Esophagus mucosa (tissue), 1 donor: ENCODE results near the gene HARBI1. TPM values are rescaled to one million over a fixed set of nuclear protein-coding genes. Genes with fewer than 3 reads are reported as not detected.
"Not testable (repeated sequence)": the region's sequence is repeated elsewhere in the genome, so short reads cannot be mapped to it uniquely, and the experiment has no call there.

Source experiments
- ATAC-seq: fragments of 200-7000 bp; cut with Tn5 transposase; one replicate; pipeline ENCODE4 v1.9.1; 2020
- total RNA-seq: library from RNA; stranded (reverse); gene quantifications from one replicate; pipeline ENCODE4 v1.2.4, GENCODE V29; 2023
- donor health status: DM: yes; HTN: yes; CAD: no.

The HARBI1 gene
- total RNA-seq, 1 donor from 2014 or later = 3.2 TPM

DNA sequence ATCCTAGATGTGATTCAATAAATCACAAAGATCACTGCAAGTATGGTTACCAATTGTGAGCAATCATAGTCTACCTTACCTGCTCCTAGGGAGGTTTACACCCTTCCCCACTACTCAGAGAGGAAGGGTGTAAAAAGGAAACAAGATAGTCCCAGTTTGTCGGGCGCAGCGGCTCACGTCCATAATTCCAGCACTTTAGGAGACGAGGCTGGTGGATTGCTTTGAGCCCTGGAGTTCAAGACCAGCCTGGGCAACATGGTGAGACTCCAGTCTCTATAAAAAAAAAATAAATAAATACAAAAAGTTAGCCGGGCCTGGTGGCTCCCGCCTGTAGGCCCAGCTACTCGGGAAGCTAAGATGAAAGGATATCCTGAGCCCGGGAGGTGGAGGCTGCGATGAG, 22.2 kb downstream of the HARBI1 start:
- ATAC-seq = no peak

DNA sequence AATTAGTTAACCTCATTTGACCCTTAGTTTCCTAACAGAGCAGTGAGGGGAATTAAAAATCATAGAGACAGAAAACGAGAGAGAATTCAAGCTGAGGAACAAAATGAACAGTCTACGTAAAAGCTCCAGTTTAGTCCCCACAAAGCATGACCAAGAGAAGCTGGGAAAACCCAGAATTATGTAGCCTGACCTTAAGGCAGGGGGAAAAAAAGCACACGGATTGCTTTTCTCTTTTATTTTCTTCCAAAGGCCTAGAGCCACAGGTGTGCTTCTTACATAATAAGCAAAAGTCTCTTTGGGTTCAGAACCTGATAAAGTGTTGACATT, 22.7 kb downstream of the HARBI1 start:
- no peak for ATAC-seq

DNA sequence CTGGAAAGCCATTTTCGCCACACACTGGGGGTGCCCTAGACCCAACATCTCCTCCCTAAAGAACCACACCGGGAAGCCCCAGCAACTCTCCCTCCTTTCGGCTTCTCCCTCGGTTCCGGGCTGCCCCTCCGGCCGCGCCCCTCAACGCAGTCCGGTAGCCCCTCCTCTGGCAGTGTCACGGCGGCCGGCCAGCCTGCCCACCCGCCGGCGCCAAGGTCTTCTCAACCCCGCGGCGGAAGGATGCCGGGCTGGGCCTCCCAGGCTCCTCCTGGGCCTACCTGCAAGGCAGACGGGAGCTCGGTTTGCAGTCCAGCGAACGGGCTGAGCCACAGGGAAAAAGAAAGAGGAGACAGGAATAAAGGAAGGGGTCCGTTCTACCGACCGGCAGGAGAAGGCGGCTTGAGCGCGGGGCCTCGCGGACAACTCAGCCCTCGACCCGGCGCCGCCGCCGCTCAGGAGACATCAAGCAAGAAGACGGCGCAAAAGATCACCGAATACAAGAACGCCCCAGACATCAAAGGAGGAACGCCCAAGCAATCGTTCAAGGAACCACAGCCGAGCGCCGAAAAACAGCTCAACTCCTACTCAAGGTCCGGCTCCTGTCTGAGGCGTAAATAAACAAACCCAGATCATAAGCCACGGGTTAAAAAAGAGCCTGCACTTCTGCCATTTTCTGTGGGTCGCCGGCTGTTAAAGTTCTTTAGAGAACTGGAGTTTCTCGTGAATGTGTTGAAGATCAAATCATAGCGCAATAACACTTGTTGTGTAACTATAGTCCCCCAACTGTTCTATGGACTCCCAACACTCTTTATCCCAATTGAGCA, 23.3 kb downstream of the HARBI1 start, which contains the start of gene AMBRA1:
Gene AMBRA1 (minus strand): TSS at position 474 of the 824 bp plus-strand sequence. CDS start 45,643 bp downstream, outside the sequence.
- ATAC-seq = peak; percentile 88

DNA sequence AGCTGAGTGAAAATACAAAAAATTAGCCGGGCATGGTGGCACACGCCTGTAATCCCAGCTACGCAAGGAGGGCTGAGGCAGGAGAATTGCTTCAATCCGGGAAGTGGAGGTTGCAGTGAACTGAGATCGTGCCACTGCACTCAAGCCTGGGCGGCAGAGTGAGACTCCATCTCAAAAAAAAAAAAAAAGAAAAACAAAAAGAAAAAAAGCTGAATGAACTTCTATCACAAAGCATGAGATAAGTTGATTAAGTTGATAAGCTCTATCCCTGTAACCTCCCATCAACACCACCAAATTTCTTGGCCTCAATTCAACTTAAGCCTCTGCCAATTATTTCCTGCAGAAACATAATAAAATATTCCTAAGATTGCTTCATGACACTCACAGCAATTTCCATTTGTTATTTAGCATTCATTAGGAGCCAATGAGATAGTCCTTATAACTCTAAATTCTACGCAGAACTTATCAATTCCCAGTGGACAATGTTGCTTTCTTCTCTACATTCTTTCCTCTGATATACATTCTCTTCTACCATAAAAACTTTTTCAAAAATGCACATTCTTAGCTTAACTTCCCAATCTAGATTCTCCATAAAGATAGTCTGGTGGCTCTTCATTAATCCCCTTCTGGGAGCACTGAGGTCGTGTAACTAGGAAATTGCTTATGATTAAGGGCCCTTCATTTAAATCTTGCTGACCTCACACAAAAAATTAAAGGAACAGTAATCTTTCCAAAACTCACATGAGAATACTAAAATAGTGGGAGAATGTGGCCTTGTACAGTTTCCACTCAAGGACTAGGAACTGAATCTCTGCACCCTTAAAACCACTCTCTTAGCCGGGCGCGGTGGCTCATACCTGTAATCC, 26.1 kb downstream of the HARBI1 start:
- no peak for ATAC-seq

DNA sequence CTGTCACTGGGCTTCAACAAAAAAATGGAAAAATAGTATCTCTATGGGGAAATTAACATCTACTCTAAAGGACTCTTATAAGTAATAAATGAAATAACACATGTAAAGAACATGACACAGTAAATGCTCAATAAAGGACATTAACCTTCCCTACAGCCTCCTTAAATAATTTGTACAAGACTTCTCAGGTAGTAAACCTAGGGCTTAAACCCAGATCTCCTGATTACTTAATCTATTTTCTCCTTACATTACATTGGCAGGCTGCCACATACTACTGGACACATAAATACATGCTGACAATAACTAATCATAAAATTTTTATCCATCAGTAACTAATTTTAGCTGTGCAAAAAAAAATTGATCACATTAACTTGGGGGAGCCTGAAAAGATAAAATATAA, 28.1 kb downstream of the HARBI1 start:
- no peak for ATAC-seq

DNA sequence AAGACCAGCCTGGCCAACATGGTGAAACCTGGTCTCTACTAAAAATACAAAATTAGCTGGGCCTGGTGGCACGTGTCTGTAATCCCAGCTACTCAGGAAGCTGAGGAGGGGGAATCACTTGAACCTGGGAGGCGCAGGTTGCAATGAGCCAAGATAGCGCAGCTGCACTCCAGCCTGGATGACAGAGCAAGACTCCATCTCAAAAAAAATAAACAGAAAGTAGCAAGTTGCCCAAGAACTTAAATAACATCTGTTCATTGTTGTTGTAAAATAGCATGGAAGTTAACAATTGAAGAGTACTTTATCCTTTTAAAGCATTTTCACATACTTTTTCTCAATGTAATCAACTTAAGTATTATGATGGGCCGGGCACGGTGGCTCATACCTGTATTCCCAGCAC, 28.9 kb downstream of the HARBI1 start:
- ATAC-seq = no peak

DNA sequence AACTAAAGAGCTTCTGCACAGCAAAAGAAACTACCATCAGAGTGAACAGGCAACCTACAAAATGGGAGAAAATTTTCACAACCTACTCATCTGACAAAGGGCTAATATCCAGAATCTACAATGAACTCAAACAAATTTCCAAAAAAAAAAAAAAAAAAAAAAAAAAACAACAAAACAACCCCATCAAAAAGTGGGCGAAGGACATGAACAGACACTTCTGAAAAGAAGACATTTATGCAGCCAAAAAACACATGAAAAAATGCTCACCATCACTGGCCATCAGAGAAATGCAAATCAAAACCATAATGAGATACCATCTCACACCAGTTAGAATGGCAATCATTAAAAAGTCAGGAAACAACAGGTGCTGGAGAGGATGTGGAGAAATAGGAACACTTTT, 33.5 kb downstream of the HARBI1 start:
- not testable (repeated sequence) for ATAC-seq

DNA sequence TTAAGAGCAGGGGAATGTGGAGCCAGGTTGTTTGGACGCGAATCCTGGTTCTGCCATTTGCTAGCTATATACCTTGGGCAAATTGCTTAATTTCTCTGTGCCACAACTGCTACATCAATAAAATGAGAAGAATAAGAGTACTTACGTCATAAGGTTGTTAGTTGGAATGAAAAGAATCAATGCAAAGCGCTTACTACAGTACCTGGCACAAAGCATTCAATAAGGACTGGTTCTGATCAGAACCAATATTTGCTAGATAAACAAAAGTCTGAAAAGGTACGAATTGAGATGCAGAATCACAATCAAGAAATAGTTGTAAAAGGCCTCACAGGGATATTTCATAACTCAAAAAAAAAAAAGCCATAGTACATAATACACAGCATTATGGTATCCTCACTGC, 34.4 kb downstream of the HARBI1 start:
- no peak for ATAC-seq

DNA sequence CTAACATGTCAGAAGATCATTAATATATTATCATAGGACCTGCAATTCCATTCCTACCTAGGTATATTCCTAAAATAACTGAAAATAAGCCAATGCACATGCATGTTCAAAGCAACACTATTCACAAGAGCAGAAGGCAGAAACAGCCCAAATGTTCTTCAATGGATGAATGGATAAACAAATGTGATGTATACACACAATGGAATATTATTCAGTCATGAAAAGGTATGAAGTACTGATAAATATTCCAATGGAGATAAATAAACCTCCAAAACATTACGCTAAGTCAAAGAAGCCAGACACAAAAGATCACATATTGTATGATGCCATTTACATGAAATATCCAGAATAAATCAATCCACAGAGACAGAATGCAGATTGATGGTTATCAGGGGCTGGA, 40.0 kb downstream of the HARBI1 start:
- no peak for ATAC-seq

DNA sequence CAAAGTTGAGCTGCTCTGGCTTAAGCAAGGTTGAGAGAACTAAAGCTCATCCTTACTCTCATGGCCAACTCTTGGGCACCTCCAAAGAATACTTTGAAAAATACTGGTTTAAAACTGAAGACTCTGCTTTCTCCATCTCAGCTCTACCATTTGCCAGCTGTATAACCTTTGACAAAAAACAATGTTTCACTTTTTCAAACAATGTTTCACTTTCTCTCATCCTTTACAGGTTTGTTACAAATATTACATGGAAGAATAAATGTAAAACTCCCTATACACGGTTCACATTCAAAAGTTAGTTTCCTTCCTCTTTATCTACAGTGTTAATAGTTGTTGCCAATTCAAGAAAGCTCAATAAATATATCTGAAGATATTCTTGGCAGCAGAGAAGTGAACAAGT, 42.4 kb downstream of the HARBI1 start:
- no peak for ATAC-seq

DNA sequence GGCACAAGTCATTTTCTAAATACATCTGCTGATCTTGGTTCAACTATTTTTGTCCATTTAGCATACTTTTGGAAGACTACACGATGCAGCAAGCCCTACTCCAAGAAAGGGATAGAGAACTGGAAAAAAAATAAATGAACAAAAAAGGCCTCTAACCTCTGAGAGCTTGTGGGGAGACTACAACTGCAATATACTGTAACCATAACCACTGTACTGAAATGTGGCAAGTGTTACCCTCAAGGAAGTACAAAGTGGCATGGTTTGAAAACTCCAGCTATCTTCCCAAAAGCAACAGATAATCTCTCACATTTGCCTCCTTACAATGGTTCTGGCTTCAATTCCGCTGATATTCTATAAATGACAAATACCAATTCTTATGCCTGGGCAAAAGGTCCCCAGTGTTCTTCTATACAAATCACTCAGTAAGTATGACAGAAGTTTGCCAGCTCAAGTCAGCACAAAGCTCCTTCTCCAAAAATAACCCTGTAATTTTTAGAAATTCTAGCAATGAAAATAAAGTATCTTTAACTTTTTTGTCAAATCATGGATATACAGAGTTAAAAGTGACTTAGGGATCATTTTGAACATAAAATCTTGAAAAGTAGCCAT, 46.1 kb downstream of the HARBI1 start:
- ATAC-seq = no peak

DNA sequence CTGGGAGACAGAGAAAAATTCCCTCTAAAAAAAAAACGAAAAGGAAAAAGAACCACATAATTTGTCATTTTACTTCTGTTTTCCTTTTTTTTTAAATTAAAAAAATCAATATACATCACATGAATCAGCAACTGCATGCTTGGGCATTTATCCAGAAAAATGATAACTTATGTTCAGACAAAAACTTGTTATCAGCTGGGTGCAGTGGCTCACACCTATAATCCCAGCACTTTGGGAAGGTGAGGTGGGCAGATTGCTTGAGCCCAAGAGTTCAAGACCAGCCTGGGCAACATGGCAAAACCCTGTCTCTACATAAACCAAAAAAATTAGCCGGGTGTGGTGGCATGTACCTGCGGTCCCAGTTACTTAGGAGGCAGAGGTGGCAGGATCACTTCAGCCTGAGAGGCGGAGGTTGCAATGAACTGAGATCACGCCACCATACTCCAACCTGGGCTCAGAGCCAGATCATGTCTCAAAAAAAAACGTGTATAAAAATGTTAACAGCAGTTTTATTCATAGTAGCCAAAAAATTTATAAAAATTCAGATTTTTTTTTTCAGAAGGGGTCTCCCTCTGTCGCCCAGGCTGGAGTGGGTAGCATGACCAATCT, 51.7 kb downstream of the HARBI1 start:
- no peak for ATAC-seq

DNA sequence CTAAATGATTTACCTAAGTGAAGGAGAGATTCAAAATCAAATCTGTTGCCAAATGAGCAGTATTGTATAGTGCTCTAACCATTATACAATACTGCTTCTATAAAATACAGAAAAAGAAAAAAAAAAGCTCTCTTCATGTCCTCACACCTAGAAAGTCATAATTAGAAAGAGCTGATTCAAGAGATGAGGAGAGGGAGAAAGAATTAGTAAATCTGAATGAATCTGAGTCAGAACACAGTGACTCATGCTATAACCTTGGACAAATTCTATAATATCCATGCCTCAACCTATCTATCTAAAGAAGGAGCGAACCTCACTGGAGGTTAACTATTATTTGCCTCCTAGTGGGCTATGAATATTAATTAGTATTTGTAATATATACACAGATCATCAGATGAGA, 52.6 kb downstream of the HARBI1 start:
- ATAC-seq = peak; percentile 70

DNA sequence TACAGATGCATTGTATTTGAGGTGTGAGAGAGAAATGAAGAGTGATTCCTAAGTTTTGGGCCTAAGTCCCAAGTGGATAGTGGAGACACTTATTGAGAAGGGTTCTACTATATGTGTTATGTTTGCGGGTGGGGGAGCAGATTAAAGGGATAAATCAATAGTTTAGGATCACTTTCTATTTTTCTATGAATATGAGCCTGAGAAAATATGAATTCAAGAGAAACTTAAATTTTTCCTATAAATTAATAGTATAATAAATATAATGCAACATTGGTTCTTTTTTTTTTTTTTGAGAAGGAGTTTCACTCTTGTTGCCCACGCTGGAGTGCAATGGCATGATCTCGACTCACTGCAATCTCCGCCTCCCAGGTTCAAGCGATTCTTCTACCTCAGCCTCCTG, 54.5 kb downstream of the HARBI1 start:
- no peak for ATAC-seq

DNA sequence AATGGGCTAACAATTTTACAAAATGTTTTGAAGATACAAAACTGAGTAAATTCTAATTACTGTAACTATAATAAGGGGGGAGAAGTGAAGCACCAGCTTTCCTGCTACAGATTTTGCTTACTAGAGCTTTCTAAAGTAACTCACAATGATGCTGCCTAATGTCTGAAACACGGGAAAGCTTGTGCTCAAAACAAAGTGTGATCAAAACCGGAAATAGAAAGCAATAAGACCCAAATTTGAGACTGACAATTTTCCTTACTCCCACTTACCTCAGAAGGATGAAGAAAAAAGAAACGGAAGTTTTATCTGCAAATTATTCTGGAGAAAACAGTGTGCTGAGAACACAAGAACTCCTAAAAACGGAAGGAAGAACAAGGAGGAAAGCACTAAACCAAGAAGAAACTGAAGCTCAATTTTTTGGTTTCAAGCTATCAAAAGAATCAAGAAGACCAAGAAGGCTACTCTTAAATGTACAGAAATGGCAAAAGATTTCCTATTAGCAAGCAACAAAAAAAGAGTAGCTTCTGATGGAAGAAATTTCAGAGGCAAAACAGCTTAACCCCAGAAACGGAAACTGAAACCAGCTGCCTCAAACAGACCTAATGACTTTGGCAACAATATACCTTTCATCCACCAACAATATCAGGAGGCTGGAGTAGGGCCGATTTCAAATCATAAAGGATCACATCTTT, 56.6 kb downstream of the HARBI1 start:
- peak; percentile 51 for ATAC-seq

DNA sequence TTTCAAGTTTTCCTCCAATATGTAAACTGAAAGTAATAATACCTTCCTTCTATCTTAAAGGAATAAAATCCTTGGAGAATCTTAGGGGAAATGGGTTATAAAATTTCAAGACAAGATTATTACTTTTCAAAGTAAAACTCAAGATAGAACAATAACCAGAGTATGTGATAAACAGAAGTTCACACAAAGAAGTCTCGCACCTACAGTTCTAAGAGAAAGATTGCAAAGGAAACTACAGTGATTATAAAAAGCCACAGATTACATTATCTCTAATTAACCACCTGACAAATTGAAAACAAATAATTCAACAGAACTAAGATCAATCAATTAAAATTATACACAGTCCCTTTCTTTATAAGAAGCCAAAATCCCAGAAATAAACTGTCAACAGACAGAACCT, 57.2 kb downstream of the HARBI1 start:
- no peak for ATAC-seq

DNA sequence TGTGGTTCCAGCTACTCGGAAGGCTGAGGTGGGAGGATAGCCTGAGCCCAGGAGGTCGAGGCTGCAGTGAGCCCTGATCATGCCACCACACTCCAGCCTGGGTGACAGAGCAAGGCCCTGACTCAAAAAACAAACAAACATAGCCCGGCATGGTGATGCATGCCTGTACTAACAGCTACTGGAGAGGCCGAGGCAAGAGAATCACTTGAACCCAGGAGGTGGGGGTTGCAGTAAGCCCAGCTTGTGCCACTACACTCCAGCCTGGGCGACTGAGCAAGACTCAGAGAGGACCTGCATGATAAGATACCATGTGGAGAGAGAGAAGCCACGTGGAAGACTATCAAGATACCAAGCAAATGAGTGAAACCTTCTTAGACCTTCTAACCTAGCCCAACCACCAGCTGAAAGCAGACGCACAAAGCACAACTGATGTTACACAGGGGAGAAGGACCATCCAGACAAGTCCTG, 59.3 kb downstream of the HARBI1 start:
- ATAC-seq = peak; percentile 29

DNA sequence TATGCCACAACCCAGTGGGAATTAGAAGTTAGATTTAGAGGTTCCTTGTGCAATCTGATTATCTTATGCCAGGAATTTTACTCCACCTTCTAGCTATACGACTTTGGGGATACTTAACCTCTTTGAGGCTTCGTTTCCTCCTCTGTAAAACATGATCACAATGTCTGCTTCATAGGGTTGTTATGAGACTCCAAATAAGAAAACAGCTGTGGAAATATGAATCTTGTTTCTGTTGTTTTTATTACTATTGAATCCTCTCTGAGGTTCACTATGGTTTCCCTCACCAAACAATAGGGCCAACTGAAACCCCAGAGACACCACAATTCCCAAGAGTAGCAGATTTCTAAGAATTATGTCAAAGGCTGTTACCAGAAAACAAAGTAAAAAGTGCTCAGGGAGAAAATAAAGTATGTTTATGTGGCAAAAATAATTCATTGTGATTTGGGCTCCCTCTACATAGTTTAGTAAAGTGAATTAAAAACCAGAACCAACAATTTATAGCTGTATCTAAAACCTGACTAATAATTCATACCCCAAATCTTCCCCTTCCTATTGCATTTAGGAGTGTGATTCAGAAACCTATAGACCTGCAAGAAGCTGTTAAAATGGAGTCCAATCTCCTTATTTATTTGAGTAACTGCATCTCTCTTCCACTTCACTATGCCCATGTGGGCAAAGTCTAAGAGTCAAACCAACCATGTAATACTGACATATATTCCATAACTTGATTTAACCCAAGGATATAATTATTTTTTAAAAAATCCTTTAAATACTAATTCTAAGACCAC, 61.6 kb downstream of the HARBI1 start:
- no peak for ATAC-seq

DNA sequence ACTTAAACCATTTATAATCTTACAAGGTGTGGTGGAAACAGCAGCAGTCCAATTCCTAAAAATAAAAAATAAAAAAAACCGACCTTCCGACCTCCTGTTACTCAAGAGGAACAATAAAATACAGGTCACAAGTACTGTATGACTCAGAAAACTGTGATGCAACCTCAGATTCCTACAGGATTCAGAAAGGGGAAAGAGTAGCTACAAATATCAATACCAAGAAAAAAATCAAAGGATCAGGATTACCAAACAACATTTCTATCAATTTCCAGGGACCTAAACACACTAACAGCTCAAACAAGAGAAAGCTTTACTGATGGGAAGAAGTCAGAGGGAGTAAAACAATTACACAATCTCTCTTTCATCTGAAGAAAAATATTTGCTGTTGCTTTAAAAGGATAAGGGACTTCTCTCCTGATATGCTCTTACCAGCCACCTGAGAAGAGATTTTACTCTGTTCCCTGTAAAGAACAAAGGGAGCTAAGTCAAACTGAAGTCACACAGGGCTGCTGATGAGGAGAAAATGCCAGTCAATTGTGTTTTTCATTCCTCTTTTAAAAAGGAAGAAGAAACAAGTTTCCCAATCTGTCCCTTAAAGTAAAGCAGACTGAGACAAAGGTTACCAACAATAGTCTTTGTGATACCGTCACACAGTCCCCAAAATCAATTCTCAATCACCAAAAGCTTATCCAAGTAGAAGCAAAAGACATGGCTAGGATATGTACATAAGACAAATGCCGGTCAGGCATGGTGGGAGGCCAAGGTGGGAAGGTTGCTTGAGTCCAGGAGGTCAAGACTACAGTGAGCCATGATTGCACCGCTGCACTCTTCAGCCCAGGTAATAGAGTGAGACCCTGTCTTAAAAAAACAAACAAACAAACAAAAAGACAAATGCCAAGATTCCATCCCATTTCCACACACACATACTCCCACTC, 62.5 kb downstream of the HARBI1 start:
- peak; percentile 81 for ATAC-seq

DNA sequence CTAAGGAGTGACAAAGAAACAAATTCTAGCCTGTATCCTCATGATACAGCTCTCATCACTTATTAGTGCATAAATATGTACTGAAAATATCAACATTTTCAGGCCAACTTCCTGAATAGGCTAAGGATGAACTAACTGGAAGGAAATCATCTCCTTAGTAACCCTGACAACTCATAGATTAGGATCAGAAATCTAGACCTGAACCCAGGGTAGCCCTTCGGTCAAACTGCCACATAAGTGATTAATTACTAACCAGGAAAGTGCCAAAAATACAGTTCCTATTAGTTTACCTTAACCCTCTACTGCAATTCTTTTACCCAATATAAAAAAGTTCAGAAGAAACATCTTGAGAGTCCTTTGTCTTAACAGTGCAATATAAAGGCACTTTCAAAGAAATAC, 63.2 kb downstream of the HARBI1 start:
- peak; percentile 51 for ATAC-seq
